Endothelial cell of umbilical vein (primary cell): Measurements from ENCODE around the gene AFF1. TPM values are rescaled to one million over a fixed set of nuclear protein-coding genes. Genes with fewer than 3 reads are reported as not detected.

Experiments
- BruUV-seq: library from RNA; stranded (reverse); fragments of 400-500 nt; replicated peaks from 2 replicates; lab custom pipeline; 2021; lab: Mats Ljungman, UMichigan
- CTCF ChIA-PET: fragments of 300-600, 350-600 bp; sonication (Branson Sonifier 250); formaldehyde crosslinking; loops from one replicate; lab custom pipeline; 2021; ENCODE audit warnings: antibody characterized with exemption, inconsistent platforms; lab: Charles Lee
- POLR2A ChIA-PET: fragments of 300-600, 350-600 bp; sonication (Branson Sonifier 250); formaldehyde crosslinking; loops from one replicate; lab custom pipeline; 2021; ENCODE audit warnings: antibody characterized with exemption, inconsistent platforms; lab: Charles Lee
- DNase-seq: peaks from one replicate; pipeline ENCODE4 v3.0.0-alpha.2; 2011; ENCODE audit warnings: low read depth, low spot score
- FAIRE-seq: peaks from 2 replicates; lab custom pipeline; 2011; peaks lifted over from hg19 to GRCh38; lab: Jason Lieb, UNC
- H2AFZ ChIP-seq: 2 replicates; pipeline ENCODE4 v1.6.0; 2012; ENCODE audit warnings: low read depth, low read length, control low read depth, inconsistent platforms
- H3K27ac ChIP-seq: 2 replicates; pipeline ENCODE4 v1.5.1; 2011; ENCODE audit warnings: low read depth, mild to moderate bottlenecking, control low read depth, low read length, moderate library complexity; ENCODE audit not compliant: insufficient read depth
- H3K27me3 ChIP-seq, 2 experiments: 2 replicates each; pipeline versions ENCODE4 v1.6.0 to v1.6.1; 2011; ENCODE audit warnings: low read length in 2 of 2, mixed read lengths in 1 of 2; ENCODE audit not compliant: control insufficient read depth in 2 of 2, insufficient read depth in 2 of 2
- H3K36me3 ChIP-seq, 2 experiments: 2 replicates in 1 of 2; 3 replicates in 1 of 2; pipeline ENCODE4 v1.5.1; 2011; ENCODE audit warnings: low read length in 2 of 2, mild to moderate bottlenecking in 1 of 2, moderate library complexity in 1 of 2; ENCODE audit not compliant: control insufficient read depth in 2 of 2, insufficient read depth in 2 of 2; ENCODE audit errors: extremely low read depth in 1 of 2
- H3K4me1 ChIP-seq: 3 replicates; pipeline ENCODE4 v1.5.1; 2011; ENCODE audit warnings: mild to moderate bottlenecking, low read length; ENCODE audit not compliant: control insufficient read depth, insufficient read depth; ENCODE audit errors: extremely low read depth
- H3K4me2 ChIP-seq: 2 replicates; pipeline ENCODE4 v1.6.1; 2011; ENCODE audit warnings: low read length, control low read depth, mixed read lengths; ENCODE audit not compliant: insufficient read depth
- H3K4me3 ChIP-seq, 3 experiments: fragments of 200-600 bp in 1 of 3; sonication (generic), shearing (Covaris generic) in 1 of 3; replicated peaks in 1 of 3; 2 replicates each; pipeline ENCODE4 v1.5.1; 2011 to 2016; ENCODE audit warnings: control low read depth in 3 of 3, low read length in 3 of 3, mild to moderate bottlenecking in 2 of 3, inconsistent platforms in 1 of 3, low read depth in 1 of 3, moderate library complexity in 1 of 3; ENCODE audit not compliant: insufficient read depth in 1 of 3
- H3K79me2 ChIP-seq: 2 replicates; pipeline ENCODE4 v1.6.0; 2012; ENCODE audit warnings: low read length, inconsistent platforms; ENCODE audit not compliant: control insufficient read depth, insufficient read depth
- H3K9ac ChIP-seq: replicated peaks from 2 replicates; pipeline ENCODE3; 2011; ENCODE audit warnings: low read length, control low read depth; ENCODE audit not compliant: insufficient read depth; ENCODE audit errors: extremely low read depth
- H3K9me1 ChIP-seq: replicated peaks from 3 replicates; pipeline ENCODE4 v1.6.0; 2011; ENCODE audit warnings: mild to moderate bottlenecking, low read length; ENCODE audit not compliant: control insufficient read depth, insufficient read depth; ENCODE audit errors: extremely low read depth
- H3K9me3 ChIP-seq: replicated peaks from 2 replicates; pipeline ENCODE4 v1.5.1; 2012; ENCODE audit warnings: low read length, inconsistent platforms; ENCODE audit not compliant: control insufficient read depth, insufficient read depth
- H4K20me1 ChIP-seq: replicated peaks from 2 replicates; pipeline ENCODE3; 2011; ENCODE audit warnings: mild to moderate bottlenecking, low read length; ENCODE audit not compliant: control insufficient read depth, insufficient read depth; ENCODE audit errors: extremely low read depth
- EZH2 ChIP-seq: IDR thresholded peaks from 2 replicates; pipeline ENCODE4 v1.6.1; 2012; ENCODE audit warnings: borderline replicate concordance, low read depth, mild to moderate bottlenecking, moderate library complexity, low read length, inconsistent platforms; ENCODE audit not compliant: severe bottlenecking
- FOS ChIP-seq: IDR thresholded peaks from 2 replicates; pipeline ENCODE4 v1.6.1; 2011; ENCODE audit warnings: mild to moderate bottlenecking, low read length, moderate library complexity, borderline replicate concordance; ENCODE audit not compliant: insufficient read depth
- GATA2 ChIP-seq: IDR thresholded peaks from 2 replicates; pipeline ENCODE4 v1.7.0; 2011; ENCODE audit warnings: low read depth, mild to moderate bottlenecking, moderate library complexity, mixed read lengths, low read length; ENCODE audit not compliant: insufficient read length, insufficient read depth
- JUN ChIP-seq: IDR thresholded peaks from 2 replicates; pipeline ENCODE4 v1.6.1; 2011; ENCODE audit warnings: borderline replicate concordance, low read depth; ENCODE audit not compliant: insufficient read length, insufficient read depth
- MYC ChIP-seq: IDR thresholded peaks from one replicate; pipeline ENCODE4 v1.6.1; 2011; ENCODE audit warnings: mild to moderate bottlenecking, low read depth, low read length
- POLR2A ChIP-seq: IDR thresholded peaks from 2 replicates; pipeline ENCODE4 v1.6.1; 2012; ENCODE audit warnings: low read depth, mild to moderate bottlenecking, control low read depth, low read length
- POLR2AphosphoS5 ChIP-seq: IDR thresholded peaks from 2 replicates; pipeline ENCODE4 v1.6.1; 2012; ENCODE audit warnings: low read depth, mild to moderate bottlenecking, control low read depth, low read length, moderate library complexity; ENCODE audit not compliant: insufficient read depth
- dilution Hi-C: fragments of 300-500 bp; cut with MboI; formaldehyde crosslinking; loops from one replicate; pipeline ENCODE4 v1.15.0; 2019; ENCODE audit warnings: low sequenced_read_pairs; ENCODE audit not compliant: extremely low pct_ligation_motif_present
- intact Hi-C: fragments of 100-400 bp; cut with micrococcal nuclease; formaldehyde crosslinking; loops from one replicate; pipeline ENCODE4 v1.10.0; 2022
- polyA plus RNA-seq, 4 experiments: library from polyadenylated mRNA; depleted of rRNA in 3 of 4; stranded (reverse) in 3 of 4; unstranded in 1 of 4; fragments of >200 nt; gene quantifications; 2 replicates each; pipeline versions ENCODE4 v1.2.1 to v1.2.3, GENCODE V29; 2011 to 2012; ENCODE audit warnings: missing spikeins in 1 of 4
- total RNA-seq: library from RNA; stranded (reverse); gene quantifications from 2 replicates; pipeline ENCODE4 v1.2.3, GENCODE V29; 2021
- TF ChIP-seq, protein P1 (sequence below), 2 donors: IDR thresholded peaks; 1 replicate in 1 of 2; 2 replicates in 1 of 2; pipeline ENCODE4 v1.5.1; 2011; ENCODE audit warnings: low read length in 2 of 2, mild to moderate bottlenecking in 2 of 2, moderate library complexity in 2 of 2, control low read depth in 1 of 2, inconsistent platforms in 1 of 2, low read depth in 1 of 2; ENCODE audit not compliant: insufficient read depth in 1 of 2; ENCODE audit errors: extremely low read depth in 1 of 2
- TF ChIP-seq, protein P2 (sequence below): IDR thresholded peaks from 2 replicates; pipeline ENCODE4 v1.6.1; 2011; ENCODE audit not compliant: insufficient read depth, insufficient read length

The AFF1 gene
- total and polyA plus RNA-seq, 2 donors (not counting 3 experiments of a cell fraction or from before 2014, with no cell fraction given): 26.2 to 106 TPM

DNA sequence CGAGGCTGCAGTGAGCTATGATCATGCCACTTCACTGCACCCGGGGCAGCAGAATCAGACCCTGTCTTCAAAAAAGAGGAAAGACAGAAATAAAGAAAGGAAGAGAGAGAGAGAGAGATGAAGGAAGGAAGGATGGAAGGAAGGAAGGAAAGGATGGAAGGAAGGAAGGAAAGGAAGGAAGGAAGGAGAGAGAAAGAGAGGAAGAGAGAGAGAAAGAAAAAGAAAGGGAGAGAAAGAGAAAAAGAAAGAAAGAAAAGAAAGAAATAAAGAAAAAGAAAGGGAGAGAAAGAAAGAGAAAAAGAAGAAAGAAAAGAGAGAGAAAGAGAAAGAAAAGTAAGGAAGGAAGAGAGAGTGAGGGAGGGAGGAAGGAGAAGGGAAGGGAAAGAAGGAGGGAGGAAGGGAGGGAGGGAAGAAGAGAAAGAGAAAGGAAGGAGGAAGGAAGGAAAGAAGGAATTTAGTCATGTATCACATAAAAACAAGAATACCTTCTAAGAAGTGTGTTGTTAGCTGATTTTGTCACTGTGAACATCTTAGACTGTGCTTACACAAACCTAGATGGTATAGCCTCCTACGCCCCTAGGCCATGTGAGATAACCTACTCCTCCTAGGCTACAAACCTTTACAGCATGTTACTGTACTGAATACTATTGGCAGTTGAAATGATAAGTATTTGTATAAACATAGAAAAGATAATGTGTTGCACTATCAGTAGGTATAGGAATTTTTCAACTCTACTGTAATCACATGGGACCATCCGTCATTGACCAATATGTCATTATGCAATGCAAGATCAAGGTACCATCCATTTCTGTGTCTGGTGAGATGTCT lies 17.4 kb upstream of the AFF1 start:
- no TSS peak for BruUV-seq
- no peak for FAIRE-seq
- intact Hi-C loops: no loop called here

More for the DNA sequence above, 17.4 kb upstream of the AFF1 start:
- Histone ChIP-seq H3K9me1 (no peaks in the 10 kb centered on the region), H3K4me1 (no peaks in the 10 kb centered on the region), H3K4me3 (no peak overlapping the region), H3K27me3 (no peaks in the 10 kb centered on the region), H3K4me2 (no peak overlapping the region), H2AFZ (no peak overlapping the region), H3K9me3 (no peaks in the 10 kb centered on the region), H3K9ac (no peak overlapping the region), H4K20me1 (no peaks in the 10 kb centered on the region), H3K27ac (no peak overlapping the region), H3K36me3 (no peaks in the 10 kb centered on the region), H3K79me2 (no peaks in the 10 kb centered on the region)
- DNase-seq: no peak
- dilution Hi-C loops: loop anchor here (25.0 kb wide), 1 partner anchor 195 kb away; no protein-coding TSS in a partner anchor
- CTCF ChIA-PET: interaction anchor here (0.8 kb wide), 1 partner anchor 15 kb away, joined by 3 read pairs; no protein-coding TSS in a partner anchor
- TF ChIP-seq JUN: no peak
- TF ChIP-seq GATA2: no peak
- no peak for TF ChIP-seq POLR2A
- no peak for TF ChIP-seq POLR2AphosphoS5
- TF ChIP-seq, protein P1, sequence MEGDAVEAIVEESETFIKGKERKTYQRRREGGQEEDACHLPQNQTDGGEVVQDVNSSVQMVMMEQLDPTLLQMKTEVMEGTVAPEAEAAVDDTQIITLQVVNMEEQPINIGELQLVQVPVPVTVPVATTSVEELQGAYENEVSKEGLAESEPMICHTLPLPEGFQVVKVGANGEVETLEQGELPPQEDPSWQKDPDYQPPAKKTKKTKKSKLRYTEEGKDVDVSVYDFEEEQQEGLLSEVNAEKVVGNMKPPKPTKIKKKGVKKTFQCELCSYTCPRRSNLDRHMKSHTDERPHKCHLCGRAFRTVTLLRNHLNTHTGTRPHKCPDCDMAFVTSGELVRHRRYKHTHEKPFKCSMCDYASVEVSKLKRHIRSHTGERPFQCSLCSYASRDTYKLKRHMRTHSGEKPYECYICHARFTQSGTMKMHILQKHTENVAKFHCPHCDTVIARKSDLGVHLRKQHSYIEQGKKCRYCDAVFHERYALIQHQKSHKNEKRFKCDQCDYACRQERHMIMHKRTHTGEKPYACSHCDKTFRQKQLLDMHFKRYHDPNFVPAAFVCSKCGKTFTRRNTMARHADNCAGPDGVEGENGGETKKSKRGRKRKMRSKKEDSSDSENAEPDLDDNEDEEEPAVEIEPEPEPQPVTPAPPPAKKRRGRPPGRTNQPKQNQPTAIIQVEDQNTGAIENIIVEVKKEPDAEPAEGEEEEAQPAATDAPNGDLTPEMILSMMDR (IDR thresholded peaks at IDR 0.05; ENCODE audit: extremely low read depth in 1 of 2, insufficient read depth in 1 of 2, low read depth in 1 of 2, low read length in 2 of 2): no peak
- no peak for TF ChIP-seq EZH2
- TF ChIP-seq, protein P2, sequence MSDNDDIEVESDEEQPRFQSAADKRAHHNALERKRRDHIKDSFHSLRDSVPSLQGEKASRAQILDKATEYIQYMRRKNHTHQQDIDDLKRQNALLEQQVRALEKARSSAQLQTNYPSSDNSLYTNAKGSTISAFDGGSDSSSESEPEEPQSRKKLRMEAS: no peak
- TF ChIP-seq FOS: no peak
- no peak for TF ChIP-seq MYC
- POLR2A ChIA-PET: no interaction called here
